Measurements from ENCODE around the gene LRP4.
"Not testable (repeated sequence)": the region's sequence is repeated elsewhere in the genome, so short reads cannot be mapped to it uniquely, and the experiment has no call there.

Gene LRP4

GRCh38 chr11:46927928-46928327 lies 9.6 kb upstream of the LRP4 start:
- FAIRE-seq; DNase-seq (ENCODE audit: low spot score): not testable (repeated sequence)

DNA sequence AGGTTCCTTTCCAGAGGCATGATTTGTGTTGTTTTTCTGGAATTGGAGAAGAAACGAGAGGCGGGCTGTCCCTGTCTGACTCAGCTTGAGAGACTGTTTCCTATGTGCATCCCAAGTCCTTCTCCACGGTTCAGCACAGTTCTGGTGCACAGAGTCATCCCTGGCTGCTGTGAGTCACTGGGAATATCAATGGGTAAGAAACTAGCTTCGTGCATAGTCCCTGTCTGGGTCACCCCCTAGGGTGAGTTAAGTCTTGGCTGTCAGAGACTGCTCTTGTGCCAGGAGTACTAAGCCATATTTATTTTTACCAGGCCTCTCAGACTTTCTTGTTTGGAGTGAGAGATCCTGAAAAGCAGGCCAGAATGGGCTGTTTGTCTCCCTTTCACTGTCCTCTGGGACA lies 2.4 kb upstream of the LRP4 start:
- FAIRE-seq (peak; percentile 95), DNase-seq (ENCODE audit: low spot score) (peak; percentile 97)

DNA sequence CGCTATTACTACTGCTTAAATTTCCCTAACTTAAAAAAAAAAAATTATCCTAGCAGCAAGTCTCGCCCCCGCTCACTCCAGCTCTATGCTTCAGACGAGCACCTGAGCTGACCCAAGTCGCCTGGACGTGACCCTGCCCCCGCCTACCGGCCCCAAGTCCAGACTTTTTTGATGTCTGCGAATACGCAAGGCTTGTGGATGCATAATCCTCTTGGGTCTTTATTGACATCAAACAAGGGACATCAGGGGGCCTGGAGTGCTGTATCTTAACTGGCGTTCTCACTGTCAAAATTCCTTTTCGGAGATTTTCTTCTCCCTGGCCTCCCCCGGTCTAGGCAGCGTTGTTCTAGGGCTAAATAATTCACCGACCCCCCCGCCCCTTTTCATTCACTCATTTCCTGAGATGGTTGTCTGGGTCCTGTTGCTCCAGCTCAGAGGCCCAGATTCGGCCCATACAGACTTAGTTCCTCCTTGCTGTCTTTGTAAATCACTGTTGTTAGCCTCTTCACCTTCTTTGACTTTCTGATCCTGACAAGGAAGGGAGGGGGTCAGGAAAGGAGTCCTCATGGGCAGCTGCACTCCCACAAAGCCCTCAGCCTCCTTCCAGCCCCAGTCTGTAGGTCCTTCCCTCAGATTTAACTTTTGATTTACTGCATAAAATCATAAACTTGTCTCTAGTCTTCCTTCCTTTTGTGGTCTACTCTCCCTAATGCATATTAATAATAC lies 601 bp upstream of the LRP4 start:
- DNase-seq (ENCODE audit: low spot score): no peak

DNA sequence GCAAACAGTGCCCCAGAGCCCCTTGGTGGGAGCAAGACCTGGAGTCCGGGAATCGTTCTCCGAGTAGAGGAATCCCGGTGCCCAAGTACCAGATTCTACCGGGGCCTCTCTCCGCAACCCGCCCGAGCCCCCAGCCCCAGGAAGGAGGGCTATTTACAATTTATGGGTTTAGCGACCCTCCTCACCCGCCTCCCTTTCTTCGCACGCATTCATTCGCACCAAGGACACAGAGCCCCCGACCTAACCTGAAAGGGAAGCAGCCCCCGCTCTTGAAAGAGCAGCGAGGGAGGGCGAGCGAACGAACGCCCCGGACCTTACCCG lies 628 bp downstream of the LRP4 start:
- FAIRE-seq (no peak), DNase-seq (ENCODE audit: low spot score) (no peak)

More for the DNA sequence above, 601 bp upstream of the LRP4 start:
- no peak for FAIRE-seq

DNA sequence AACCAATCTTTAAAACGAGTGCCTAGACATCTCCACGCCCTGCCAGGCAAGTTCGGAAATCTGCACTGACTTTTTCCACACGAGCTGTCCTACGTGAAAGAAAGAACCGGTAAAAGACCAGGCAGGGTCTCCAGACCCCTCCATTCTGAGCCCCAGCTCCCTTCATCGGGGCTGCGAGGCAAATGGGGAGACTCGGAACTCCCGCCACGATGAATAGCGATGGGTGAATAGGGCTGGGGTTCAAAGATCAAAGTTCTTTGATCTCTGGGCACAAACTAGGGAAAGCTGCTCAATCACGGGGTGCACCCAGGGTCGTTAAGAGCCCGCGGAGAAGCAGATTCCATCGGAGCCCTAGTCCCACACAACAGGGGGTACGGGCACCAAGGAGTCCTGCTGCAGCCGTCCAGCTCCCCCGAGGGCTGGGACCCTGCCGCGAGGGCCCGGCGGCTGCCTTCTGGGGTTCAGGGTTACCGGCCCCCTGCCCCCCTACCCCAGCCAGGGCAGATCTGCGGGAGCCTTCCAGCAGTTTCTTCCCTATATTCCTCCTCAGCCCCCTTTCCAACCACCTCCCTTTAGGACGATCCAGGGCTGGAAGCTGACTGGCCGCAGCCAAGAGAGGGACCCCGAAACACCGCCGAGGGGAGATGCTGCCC lies 1.1 kb downstream of the LRP4 start:
- DNase-seq (ENCODE audit: low spot score) (no peak), FAIRE-seq (no peak)

DNA sequence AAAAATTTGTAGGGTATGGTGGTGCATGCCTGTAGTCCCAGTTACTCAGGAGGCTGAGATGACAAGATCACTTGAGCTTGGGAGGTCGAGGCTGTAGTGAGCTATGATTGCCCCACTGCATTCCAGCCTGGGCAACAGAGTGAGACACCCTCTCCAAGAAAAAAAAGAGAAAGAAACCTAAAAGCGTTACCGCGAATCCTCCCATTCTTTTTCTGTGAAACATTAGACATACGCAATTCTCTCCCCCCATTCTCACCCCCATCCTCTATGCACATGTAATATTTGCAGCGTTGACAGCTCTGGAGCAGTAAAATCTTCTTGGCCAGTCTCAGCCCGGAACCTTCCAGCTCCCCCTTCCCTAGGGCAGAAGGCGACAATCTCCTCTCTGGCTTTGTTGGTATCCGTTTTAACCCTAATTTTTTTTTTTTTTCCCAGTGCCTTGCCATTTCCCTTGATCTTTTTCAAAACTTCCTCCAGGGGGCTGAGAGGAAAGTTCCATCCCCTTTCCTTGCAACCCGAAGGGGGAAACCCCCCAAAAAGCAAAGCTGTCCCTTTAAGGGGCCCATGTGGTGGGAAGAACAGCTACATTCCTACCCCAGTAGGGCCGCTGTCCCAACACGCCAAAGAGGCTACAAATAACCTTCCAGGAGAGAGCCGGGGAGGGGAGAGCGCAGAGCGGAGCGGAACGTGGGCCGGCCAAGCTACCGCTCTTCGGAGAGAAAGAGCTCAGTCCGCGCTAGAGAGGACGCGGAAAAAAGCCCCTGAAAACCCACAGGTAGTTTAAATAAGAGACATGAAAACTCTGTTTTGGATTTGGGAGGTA lies 1.9 kb downstream of the LRP4 start:
- DNase-seq (ENCODE audit: low spot score) (peak; percentile 14), FAIRE-seq (no peak)

DNA sequence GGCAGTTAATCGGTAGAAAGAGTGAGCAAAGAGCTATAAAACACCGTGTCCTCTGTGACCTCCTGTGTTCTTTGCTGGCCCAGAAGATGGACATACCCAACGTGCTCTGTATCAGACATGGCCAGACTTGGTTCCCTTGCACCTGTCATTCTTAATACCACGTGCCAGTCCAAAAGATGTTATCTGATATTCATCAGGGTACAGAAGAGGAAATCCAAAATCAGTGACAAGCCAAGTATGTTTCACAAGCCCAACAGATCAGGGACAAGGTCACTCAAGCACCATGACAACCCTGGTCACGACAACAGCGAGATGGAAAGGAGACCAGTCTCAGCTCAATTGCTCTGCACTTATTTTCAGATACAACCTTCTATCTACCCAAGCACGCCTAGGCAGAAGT lies 3.4 kb downstream of the LRP4 start:
- DNase-seq (ENCODE audit: low spot score) (no peak), FAIRE-seq (no peak)

DNA sequence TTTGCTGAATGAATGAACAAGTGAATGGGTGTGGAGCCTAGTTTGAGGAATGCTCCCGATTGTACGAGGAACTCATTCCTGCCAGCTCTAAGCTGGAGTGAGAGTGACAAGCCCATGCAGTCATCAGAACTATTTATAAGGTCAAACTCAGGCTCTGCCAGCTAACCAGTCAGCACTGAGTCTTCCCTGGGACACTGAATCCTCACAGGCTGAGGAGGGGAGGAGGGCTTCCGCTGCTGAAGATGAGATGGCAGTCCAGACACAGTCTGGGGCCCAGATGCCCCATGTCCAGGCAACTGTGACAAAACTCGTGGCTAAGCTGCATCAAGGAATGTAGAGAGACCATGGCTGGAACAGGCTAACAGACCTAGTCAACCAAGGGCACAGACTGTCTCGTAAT lies 4.0 kb downstream of the LRP4 start:
- FAIRE-seq: peak; percentile 90
- DNase-seq (ENCODE audit: low spot score): peak; percentile 94

DNA sequence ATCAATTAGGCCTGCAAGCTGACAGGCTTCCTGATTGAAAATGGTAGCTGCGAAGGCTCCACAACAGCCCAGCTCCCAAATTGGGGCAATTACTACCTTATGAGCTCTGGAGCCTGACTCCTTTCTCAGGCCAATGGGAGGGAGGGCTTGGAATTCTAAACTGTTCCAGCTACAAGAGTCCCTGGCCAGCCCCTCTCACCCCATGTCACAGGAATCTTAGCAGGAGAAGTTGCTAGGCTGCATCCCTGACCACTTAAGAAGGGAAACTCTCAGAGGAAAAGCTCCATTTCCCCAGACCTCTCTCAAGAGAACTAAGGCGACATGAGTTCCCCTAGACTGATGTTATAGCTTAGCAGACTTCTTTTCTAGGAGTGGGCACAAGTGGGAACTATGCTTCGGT lies 4.9 kb downstream of the LRP4 start:
- FAIRE-seq (no peak), DNase-seq (ENCODE audit: low spot score) (no peak)

GRCh38 chr11:46912526-46913150 lies 5.7 kb downstream of the LRP4 start:
- FAIRE-seq (no peak), DNase-seq (ENCODE audit: low spot score) (no peak)

- no peak for FAIRE-seq
These were observed 10.7 kb downstream of the LRP4 start for GRCh38 chr11:46907606-46908005.

DNA sequence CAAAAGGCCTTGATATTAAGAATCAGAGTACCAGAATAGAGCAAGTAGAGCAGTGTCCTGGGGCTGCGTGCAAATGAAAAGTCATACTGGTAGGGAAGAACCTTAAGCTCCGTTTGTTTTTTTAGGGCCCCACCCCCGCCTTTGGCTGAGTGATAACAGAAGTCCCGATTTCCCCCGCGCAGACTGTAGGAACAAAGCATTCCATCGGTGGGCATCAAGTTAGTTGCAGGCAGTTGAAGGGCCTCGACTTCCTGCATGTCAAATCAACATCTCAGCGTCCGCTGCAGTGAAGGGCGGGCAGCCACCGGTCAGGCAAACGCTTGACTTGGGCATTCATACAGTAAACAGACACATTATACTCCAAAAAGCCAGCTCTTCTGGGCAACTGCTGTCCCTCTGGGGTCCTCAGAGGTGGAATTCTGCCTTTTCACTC lies 11.7 kb downstream of the LRP4 start:
- FAIRE-seq (no peak), DNase-seq (ENCODE audit: low spot score) (no peak)

More at GRCh38 chr11:46907606-46908005, 10.7 kb downstream of the LRP4 start:
- no peak for DNase-seq (ENCODE audit: low spot score)

GRCh38 chr11:46905806-46906205 lies 12.5 kb downstream of the LRP4 start:
- no peak for DNase-seq (ENCODE audit: low spot score)
- no peak for FAIRE-seq

GRCh38 chr11:46903846-46904245 lies 14.5 kb downstream of the LRP4 start:
- DNase-seq (ENCODE audit: low spot score): no peak
- no peak for FAIRE-seq

- FAIRE-seq (no peak), DNase-seq (ENCODE audit: low spot score) (no peak)
These were observed 15.7 kb downstream of the LRP4 start for GRCh38 chr11:46902694-46903093.

GRCh38 chr11:46901156-46901555 lies 17.2 kb downstream of the LRP4 start:
- DNase-seq (ENCODE audit: low spot score) (no peak), FAIRE-seq (no peak)

- no peak for FAIRE-seq
These were observed 18.1 kb downstream of the LRP4 start for GRCh38 chr11:46900091-46900746.

DNA sequence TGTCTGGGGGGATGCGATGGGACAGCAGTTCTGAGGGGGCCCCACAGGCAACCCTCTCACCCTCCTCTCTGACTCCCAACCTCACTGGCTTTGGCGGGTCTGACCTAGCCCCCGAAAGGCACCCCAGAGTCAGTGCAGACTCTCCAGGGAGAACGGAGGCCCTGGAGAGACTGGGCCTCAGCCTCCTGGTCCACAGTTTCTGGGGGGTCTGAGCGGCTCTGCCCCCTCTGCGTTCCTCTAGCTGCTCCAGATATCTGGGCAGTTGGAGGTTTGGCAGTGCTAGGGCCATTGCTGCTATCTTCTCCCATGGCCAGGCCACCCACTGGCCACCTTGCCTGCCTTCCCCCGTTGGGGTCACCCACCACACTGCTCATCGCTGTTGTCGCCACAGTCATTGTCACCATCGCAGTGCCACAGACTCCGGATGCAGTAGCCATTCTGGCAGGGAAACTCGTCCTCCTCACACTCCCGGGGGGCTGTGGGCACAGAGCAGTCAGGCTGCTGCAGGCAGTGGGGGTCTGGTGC lies 18.8 kb downstream of the LRP4 start:
- no peak for FAIRE-seq
- no peak for DNase-seq (ENCODE audit: low spot score)

More at GRCh38 chr11:46900091-46900746, 18.1 kb downstream of the LRP4 start:
- no peak for DNase-seq (ENCODE audit: low spot score)

GRCh38 chr11:46898396-46899095 lies 19.8 kb downstream of the LRP4 start:
- no peak for DNase-seq (ENCODE audit: low spot score)
- FAIRE-seq: no peak

DNA sequence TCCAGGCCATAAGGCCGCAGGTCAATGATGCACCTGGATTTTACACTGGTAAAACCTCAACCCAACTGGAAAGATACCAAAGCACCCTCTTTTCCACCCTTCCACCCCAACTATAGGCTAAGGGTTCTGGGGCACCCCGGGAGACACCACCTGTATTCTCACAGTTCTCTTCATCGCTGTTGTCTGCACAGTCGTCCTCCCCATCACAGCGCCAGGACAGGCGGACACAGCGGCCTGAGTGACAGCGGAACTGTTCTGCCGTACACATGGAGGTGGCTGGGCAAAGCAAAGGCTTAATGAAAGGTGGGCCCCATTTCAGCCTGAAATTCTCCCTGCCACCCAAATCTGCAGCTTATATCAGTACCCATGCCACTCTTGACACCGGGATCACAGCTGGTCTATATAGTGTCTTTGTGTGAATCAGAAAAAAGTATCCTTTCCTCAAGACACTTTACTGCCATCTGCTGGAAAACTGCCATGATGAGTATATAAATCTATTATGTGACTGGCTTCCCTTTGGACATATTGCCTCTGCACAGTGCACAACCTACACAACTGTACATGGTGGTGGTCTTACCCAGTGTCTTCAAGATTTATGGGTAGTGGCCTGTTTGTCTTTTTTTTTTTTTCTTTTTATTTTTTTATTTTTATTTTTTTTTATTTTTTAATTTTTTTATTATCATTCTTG lies 21.5 kb downstream of the LRP4 start:
- DNase-seq (ENCODE audit: low spot score) (peak; percentile 29), FAIRE-seq (no peak)
